H1 (cell line): ENCODE results near the gene RCAN3. TPM values are rescaled to one million over a fixed set of nuclear protein-coding genes. Genes with fewer than 3 reads are reported as not detected.

ENCODE experiments used
- CTCF ChIA-PET: fragments of 300-600 bp; sonication (Branson Sonifier 250); formaldehyde crosslinking; loops from one replicate; lab custom pipeline; 2021; ENCODE audit not compliant: partially characterized antibody; lab: Charles Lee
- POLR2A ChIA-PET: fragments of 300-600 bp; sonication (Branson Sonifier 250); formaldehyde crosslinking; loops from one replicate; lab custom pipeline; 2021; ENCODE audit warnings: inconsistent platforms; ENCODE audit not compliant: partially characterized antibody; lab: Charles Lee
- DNase-seq, 2 experiments: peaks; one replicate each; pipeline versions ENCODE4 v3.0.0 to v3.0.0-alpha.2; 2010 to 2022; ENCODE audit warnings: low spot score in 2 of 2, low read depth in 1 of 2, mixed read lengths in 1 of 2
- FAIRE-seq: peaks from 2 replicates; lab custom pipeline; 2011; peaks lifted over from hg19 to GRCh38; lab: Jason Lieb, UNC
- H2AFZ ChIP-seq: 2 replicates; pipeline ENCODE4 v1.8.1; 2012; ENCODE audit warnings: low read length, inconsistent platforms
- H2AK5ac ChIP-seq: 2 replicates; pipeline ENCODE4 v1.6.1; 2013; ENCODE audit warnings: low read depth, low read length
- H2BK120ac ChIP-seq: replicated peaks from 2 replicates; pipeline ENCODE3; 2013; ENCODE audit warnings: low read depth, low read length, inconsistent platforms
- H2BK12ac ChIP-seq: 2 replicates; pipeline ENCODE4 v1.6.1; 2013; ENCODE audit warnings: low read depth, low read length
- H2BK15ac ChIP-seq: 2 replicates; pipeline ENCODE4 v1.6.1; 2013; ENCODE audit warnings: low read length
- H2BK20ac ChIP-seq: 2 replicates; pipeline ENCODE4 v1.6.1; 2013; ENCODE audit warnings: low read length
- H2BK5ac ChIP-seq: 2 replicates; pipeline ENCODE4 v1.6.1; 2013; ENCODE audit warnings: low read depth, low read length
- H3K14ac ChIP-seq: 2 replicates; pipeline ENCODE4 v1.6.1; 2013; ENCODE audit warnings: inconsistent platforms; ENCODE audit not compliant: insufficient read length
- H3K18ac ChIP-seq: 2 replicates; pipeline ENCODE4 v1.6.1; 2013; ENCODE audit warnings: low read length; ENCODE audit errors: extremely low read depth
- H3K23ac ChIP-seq: 2 replicates; pipeline ENCODE4 v1.6.1; 2013; ENCODE audit warnings: inconsistent platforms; ENCODE audit not compliant: insufficient read length
- H3K23me2 ChIP-seq: 2 replicates; pipeline ENCODE4 v1.6.1; 2013; ENCODE audit warnings: low read depth, low read length
- H3K27ac ChIP-seq: 2 replicates; pipeline ENCODE4 v1.6.1; 2011; ENCODE audit warnings: low read depth, low read length, inconsistent platforms
- H3K27me3 ChIP-seq, 4 experiments: replicated peaks in 1 of 4; 1 replicate in 1 of 4; 2 replicates in 3 of 4; pipeline versions ENCODE4 v1.6.1 to v1.8.1; 2011 to 2013; ENCODE audit warnings: low read length in 3 of 4, mild to moderate bottlenecking in 3 of 4, inconsistent platforms in 2 of 4, mixed read lengths in 2 of 4, moderate library complexity in 1 of 4; ENCODE audit not compliant: control insufficient read depth in 3 of 4, insufficient read depth in 3 of 4; ENCODE audit errors: extremely low read depth in 1 of 4
- H3K36me3 ChIP-seq, 4 experiments: 2 replicates each; pipeline versions ENCODE4 v1.6.1 to v1.8.1; 2011 to 2013; ENCODE audit warnings: mild to moderate bottlenecking in 4 of 4, low read length in 3 of 4, moderate library complexity in 2 of 4, control low read depth in 1 of 4, inconsistent platforms in 1 of 4; ENCODE audit not compliant: insufficient read depth in 4 of 4, control insufficient read depth in 2 of 4
- H3K4ac ChIP-seq: replicated peaks from 2 replicates; pipeline ENCODE3; 2013; ENCODE audit warnings: low read length, low read depth, mixed read lengths, inconsistent platforms; ENCODE audit not compliant: insufficient read length
- H3K4me1 ChIP-seq, 4 experiments: replicated peaks in 1 of 4; 1 replicate in 1 of 4; 2 replicates in 3 of 4; pipeline versions ENCODE4 v1.6.1 to v1.8.1; 2011 to 2013; ENCODE audit warnings: low read length in 3 of 4, inconsistent platforms in 2 of 4, mixed read lengths in 1 of 4; ENCODE audit not compliant: insufficient read depth in 4 of 4, control insufficient read depth in 3 of 4
- H3K4me2 ChIP-seq, 2 experiments: 2 replicates each; pipeline versions ENCODE4 v1.6.1 to v1.8.1; 2011 to 2013; ENCODE audit warnings: low read depth in 2 of 2, low read length in 2 of 2, control low read depth in 1 of 2, inconsistent platforms in 1 of 2, mild to moderate bottlenecking in 1 of 2; ENCODE audit not compliant: insufficient read depth in 1 of 2
- H3K4me3 ChIP-seq, 4 experiments: fragments of 200-600, 300-600 bp in 1 of 4; sonication (generic), shearing (Covaris generic), sonication (Bioruptor Twin) in 1 of 4; 2 replicates each; pipeline versions ENCODE4 v1.5.1 to v1.8.1; 2011 to 2016; ENCODE audit warnings: low read length in 4 of 4, low read depth in 3 of 4, control low read depth in 2 of 4, inconsistent platforms in 2 of 4, mild to moderate bottlenecking in 2 of 4, mixed read lengths in 1 of 4, moderate library complexity in 1 of 4; ENCODE audit not compliant: insufficient read depth in 2 of 4; ENCODE audit errors: extremely low read depth in 1 of 4
- H3K56ac ChIP-seq: replicated peaks from 2 replicates; pipeline ENCODE3; 2013; ENCODE audit warnings: low read depth, mild to moderate bottlenecking, mixed read lengths, low read length, inconsistent platforms; ENCODE audit not compliant: insufficient read length
- H3K79me1 ChIP-seq: 2 replicates; pipeline ENCODE4 v1.6.1; 2013; ENCODE audit warnings: low read depth, low read length, control low read depth
- H3K79me2 ChIP-seq, 2 experiments: 2 replicates each; pipeline versions ENCODE4 v1.6.1 to v1.8.1; 2012 to 2013; ENCODE audit warnings: low read length in 2 of 2, mild to moderate bottlenecking in 2 of 2, inconsistent platforms in 1 of 2; ENCODE audit not compliant: insufficient read depth in 2 of 2, control insufficient read depth in 1 of 2
- H3K9ac ChIP-seq, 4 experiments: replicated peaks in 1 of 4; 1 replicate in 1 of 4; 2 replicates in 3 of 4; pipeline versions ENCODE4 v1.6.1 to v1.8.1; 2011 to 2013; ENCODE audit warnings: low read depth in 3 of 4, low read length in 3 of 4, control low read depth in 2 of 4, mild to moderate bottlenecking in 2 of 4, moderate library complexity in 2 of 4, inconsistent platforms in 1 of 4; ENCODE audit errors: extremely low read depth in 1 of 4
- H3K9me3 ChIP-seq, 2 experiments: 2 replicates each; pipeline versions ENCODE4 v1.6.1 to v1.8.1; 2012 to 2013; ENCODE audit warnings: mild to moderate bottlenecking in 2 of 2, moderate library complexity in 2 of 2, control low read depth in 1 of 2, inconsistent platforms in 1 of 2, low read depth in 1 of 2, low read length in 1 of 2, mixed read lengths in 1 of 2; ENCODE audit not compliant: insufficient read depth in 2 of 2
- H4K20me1 ChIP-seq, 2 experiments: replicated peaks in 1 of 2; 2 replicates each; pipeline versions ENCODE3 to v1.8.1; 2011 to 2013; ENCODE audit warnings: inconsistent platforms in 2 of 2, low read length in 2 of 2, mild to moderate bottlenecking in 1 of 2; ENCODE audit not compliant: insufficient read depth in 2 of 2, control insufficient read depth in 1 of 2
- H4K5ac ChIP-seq: 2 replicates; pipeline ENCODE4 v1.6.1; 2013; ENCODE audit warnings: low read length, low read depth, mixed read lengths, inconsistent platforms; ENCODE audit not compliant: insufficient read length
- H4K8ac ChIP-seq: 2 replicates; pipeline ENCODE4 v1.8.0; 2013; ENCODE audit warnings: mild to moderate bottlenecking, moderate library complexity, low read length, inconsistent platforms; ENCODE audit not compliant: insufficient read depth; ENCODE audit errors: extremely low read depth
- H4K91ac ChIP-seq: replicated peaks from 2 replicates; pipeline ENCODE3; 2013; ENCODE audit warnings: low read length, mixed read lengths, inconsistent platforms; ENCODE audit not compliant: insufficient read length
- ASH2L ChIP-seq: fragments of 200-600, 300-600 bp; sonication (generic); IDR thresholded peaks from one replicate; pipeline ENCODE4 v1.7.1; 2017; ENCODE audit warnings: low read length
- KDM1A ChIP-seq: fragments of 200-600, 300-600 bp; sonication (generic); IDR thresholded peaks from 2 replicates; pipeline ENCODE4 v1.7.1; 2016; ENCODE audit warnings: mild to moderate bottlenecking, low read length, borderline replicate concordance
- WGBS, 2 experiments: shearing (Covaris generic) in 1 of 2; methylation state at CpG; one replicate each; pipeline versions ENCODE4 v1.1.6 to v1.1.7; 2013 to 2015; ENCODE audit warnings: low lambda C conversion rate in 2 of 2, mixed read lengths in 2 of 2, inconsistent platforms in 1 of 2, low coverage in 1 of 2, missing lambda C conversion rate in 1 of 2; ENCODE audit not compliant: insufficient replicate concordance in 2 of 2, insufficient coverage in 1 of 2, insufficient read length in 1 of 2; ENCODE audit errors: extremely low coverage in 1 of 2, missing lambda C conversion rate in 1 of 2; 5-methylcytosine and 5-hydroxymethylcytosine counted together
- polyA plus RNA-seq, 7 experiments: library from polyadenylated mRNA; depleted of rRNA in 3 of 7; stranded (reverse) in 5 of 7; unstranded in 2 of 7; fragments of >200 nt in 5 of 7; fragments of 200-250 nt in 2 of 7; gene quantifications; 1 replicate in 5 of 7; 2 replicates in 1 of 7; 4 replicates in 1 of 7; pipeline versions ENCODE4 v1.2.1 to v1.2.3, GENCODE V29; 2011 to 2013; ENCODE audit warnings: missing spikeins in 2 of 7, mixed read lengths in 2 of 7
- total RNA-seq: library from RNA; stranded (reverse); fragmentation: NEBNext Ultra II Directional; extraction: Animal tissue kit (Norgen Biotek cat#: 25700); gene quantifications from 2 replicates; pipeline ENCODE4 v1.2.1, GENCODE V29; 2021

Gene RCAN3
- total and polyA plus RNA-seq, 2 of the 8 experiments (the other 6 are each of a cell fraction or from before 2014, with no cell fraction given), result 5.6 to 16.6 TPM

GRCh38 chr1:24526045-24526444 is 23.4 kb downstream of the RCAN3 start:
- no peak overlapping the region for H3K4me3 ChIP-seq
- no peaks in the 10 kb centered on the region for H3K36me3 ChIP-seq
- H2BK20ac ChIP-seq, result no peak overlapping the region
- FAIRE-seq (no peak), DNase-seq (no peak)
- H3K27ac ChIP-seq, result no peak overlapping the region
- ChIA-PET POLR2A (interaction anchor here (1.6 kb wide), 1 partner anchor 24 kb away, joined by 3 read pairs; the partner anchor contains the start of gene RCAN3), CTCF (interaction anchor here (0.7 to 7.8 kb wide), 17 partner anchors 10 to 327 kb away, joined by 3 to 85 read pairs (median 5); partner anchors contain the start of genes NIPAL3 and STPG1)
- H4K8ac ChIP-seq, result no peak overlapping the region
- H3K79me2 ChIP-seq, result no peaks in the 10 kb centered on the region
- H2AFZ ChIP-seq, result no peak overlapping the region
- H2BK15ac ChIP-seq, result no peak overlapping the region
- H3K14ac ChIP-seq, result no peak overlapping the region
- no peak overlapping the region for H2BK120ac ChIP-seq
- H3K9ac ChIP-seq, result no peak overlapping the region
- H4K91ac ChIP-seq, result no peak overlapping the region
- no peak overlapping the region for H2AK5ac ChIP-seq
- no peak overlapping the region for H2BK12ac ChIP-seq
- 77% methylated on average over 7 of the region's 7 CpGs; no CpG with 5 or more reads in 1 of the 2 experiments for WGBS, 2 experiments
- TF ChIP-seq ASH2L (no peak), KDM1A (peak; percentile 52; the same call in 1 of the 2 replicates)
- H3K56ac ChIP-seq, result no peak overlapping the region
- H2BK5ac ChIP-seq, result no peak overlapping the region
- H3K4ac ChIP-seq, result no peak overlapping the region
- H3K18ac ChIP-seq, result no peak overlapping the region
- H3K9me3 ChIP-seq, result no peaks in the 10 kb centered on the region
- no peak overlapping the region for H3K23ac ChIP-seq
- H3K23me2 ChIP-seq, result no peaks in the 10 kb centered on the region
- H3K4me2 ChIP-seq, result no peak overlapping the region
- no peaks in the 10 kb centered on the region for H4K20me1 ChIP-seq
- no peaks in the 10 kb centered on the region for H3K4me1 ChIP-seq
- H3K79me1 ChIP-seq, result no peaks in the 10 kb centered on the region
- no peaks in the 10 kb centered on the region; a peak in 1 of 7 replicates for H3K27me3 ChIP-seq
- H4K5ac ChIP-seq, result no peak overlapping the region
